Skin epidermis (tissue), 12 donors: Measurements from ENCODE around the gene GOLGA8B.
A peak's percentile ranks its signal among the peaks of the same experiment; 100 is the strongest.
"Not testable (repeated sequence)": the region's sequence is repeated elsewhere in the genome, so short reads cannot be mapped to it uniquely, and the experiment has no call there.

Experiments
- H3K27ac ChIP-seq, 21 experiments: fragments of 200-600 bp; sonication (generic) in 11 of 21; one replicate each; pipeline ENCODE4 v1.5.0; 2020; ENCODE audit warnings: mild to moderate bottlenecking in 3 of 21, inconsistent platforms in 2 of 21, moderate library complexity in 2 of 21
- H3K4me3 ChIP-seq, 7 experiments: fragments of 200-600 bp; sonication (generic) in 2 of 7; one replicate each; pipeline ENCODE4 v1.5.0; 2020; ENCODE audit warnings: inconsistent platforms in 2 of 7, mild to moderate bottlenecking in 2 of 7, moderate library complexity in 1 of 7

The GOLGA8B gene, protein sequence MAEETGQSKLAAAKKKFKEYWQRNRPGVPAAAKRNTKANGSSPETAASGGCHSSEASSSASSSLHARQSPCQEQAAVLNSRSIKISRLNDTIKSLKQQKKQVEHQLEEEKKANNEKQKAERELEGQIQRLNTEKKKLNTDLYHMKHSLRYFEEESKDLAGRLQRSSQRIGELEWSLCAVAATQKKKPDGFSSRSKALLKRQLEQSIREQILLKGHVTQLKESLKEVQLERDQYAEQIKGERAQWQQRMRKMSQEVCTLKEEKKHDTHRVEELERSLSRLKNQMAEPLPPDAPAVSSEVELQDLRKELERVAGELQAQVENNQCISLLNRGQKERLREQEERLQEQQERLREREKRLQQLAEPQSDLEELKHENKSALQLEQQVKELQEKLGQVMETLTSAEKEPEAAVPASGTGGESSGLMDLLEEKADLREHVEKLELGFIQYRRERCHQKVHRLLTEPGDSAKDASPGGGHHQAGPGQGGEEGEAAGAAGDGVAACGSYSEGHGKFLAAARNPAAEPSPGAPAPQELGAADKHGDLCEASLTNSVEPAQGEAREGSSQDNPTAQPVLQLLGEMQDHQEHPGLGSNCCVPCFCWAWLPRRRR

DNA sequence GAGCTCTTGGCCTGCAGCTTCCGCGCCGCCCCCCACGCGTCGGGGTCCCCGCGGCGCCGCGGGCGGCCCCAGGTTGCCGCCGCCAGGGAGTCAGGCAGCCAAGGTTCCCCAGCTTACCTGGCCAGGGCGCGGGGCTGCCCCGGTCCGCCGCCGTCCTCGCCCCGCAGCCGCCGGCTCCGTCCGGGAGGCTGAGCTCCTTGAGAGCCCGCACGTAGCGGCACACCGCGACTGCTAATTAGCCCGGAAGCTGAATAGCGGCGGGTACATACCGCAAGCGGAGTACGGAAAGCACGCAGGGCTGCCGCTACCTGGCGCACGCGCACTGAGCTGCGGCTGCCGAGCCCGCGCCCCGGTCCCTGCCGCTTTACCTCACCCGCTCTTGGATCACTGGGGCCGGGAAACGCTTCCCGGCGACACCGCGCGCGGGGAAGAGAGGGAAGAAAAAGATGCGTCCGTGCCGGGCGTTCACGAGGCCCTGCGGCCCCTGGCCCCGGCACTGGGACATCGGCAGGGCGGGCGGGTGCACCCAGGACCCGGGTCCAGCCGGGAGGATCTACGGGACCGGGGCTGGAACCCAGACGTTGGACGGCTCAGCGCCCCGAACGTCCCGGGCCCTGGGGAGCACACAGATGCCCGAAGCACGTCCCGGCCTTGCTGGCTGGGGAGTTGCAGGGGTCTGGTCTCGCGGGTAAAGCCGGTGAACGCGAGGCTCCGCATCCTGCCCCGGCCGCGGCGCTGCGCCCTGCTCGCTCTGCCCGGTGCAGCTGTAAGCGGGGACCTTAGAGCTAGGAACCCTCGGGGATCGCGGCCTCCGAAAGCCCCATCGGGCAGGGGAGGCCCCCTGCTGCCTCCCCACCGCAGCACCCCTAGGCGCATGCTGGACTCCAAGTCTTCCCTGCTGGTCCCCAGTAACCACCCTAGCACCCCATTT is at the start of gene GOLGA8B:
Gene GOLGA8B (minus strand): TSS at position 253 of the 931 bp plus-strand sequence. CDS start 47,739 bp downstream, outside the sequence.
- Histone ChIP-seq H3K4me3 (peak within 1 kb of the TSS; percentile 68 to 88 (median 77)), H3K27ac (peak within 1 kb of the TSS in 17 of 21 experiments; percentile 7 to 68 (median 56))

GRCh38 chr15:34633165-34633564 is 49.7 kb upstream of the GOLGA8B start:
- H3K4me3 ChIP-seq, H3K27ac ChIP-seq: not testable (repeated sequence)

DNA sequence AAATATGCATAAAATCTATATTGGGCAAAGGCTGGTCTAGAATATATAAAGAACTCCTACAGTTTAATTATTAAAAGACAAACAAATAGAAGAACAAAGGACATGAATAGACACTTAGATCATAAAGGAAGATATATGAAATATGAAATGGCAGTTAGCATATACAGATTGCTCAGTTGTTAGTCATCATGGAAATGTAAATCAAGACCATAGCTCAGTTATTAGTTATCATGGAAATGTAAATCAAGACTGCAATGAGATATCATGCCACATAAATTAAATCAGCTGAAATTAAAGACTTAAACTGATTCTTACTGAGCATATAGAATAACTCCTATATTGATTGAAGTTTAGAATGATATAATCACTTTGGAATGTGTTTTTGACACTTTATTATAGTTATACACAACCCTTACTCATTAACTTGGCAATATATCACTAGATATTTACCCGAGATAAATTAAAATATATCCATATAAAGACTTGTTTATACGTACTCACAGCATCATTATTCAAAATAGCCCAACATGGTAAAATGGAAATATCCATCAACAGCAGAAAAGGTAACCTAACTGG is 45.2 kb upstream of the GOLGA8B start:
- no peak overlapping the region for H3K4me3 ChIP-seq

GRCh38 chr15:34625007-34625406 is 41.6 kb upstream of the GOLGA8B start:
- no peak overlapping the region for H3K4me3 ChIP-seq
- H3K27ac ChIP-seq: no peak overlapping the region

More for the DNA sequence above, 45.2 kb upstream of the GOLGA8B start:
- H3K27ac ChIP-seq: no peak overlapping the region

- H3K4me3 ChIP-seq: no peak overlapping the region
- H3K27ac ChIP-seq: no peak overlapping the region
Observed at GRCh38 chr15:34621675-34622074, 38.2 kb upstream of the GOLGA8B start.

GRCh38 chr15:34620814-34621213 is 37.4 kb upstream of the GOLGA8B start:
- Histone ChIP-seq H3K4me3 (no peak overlapping the region), H3K27ac (no peak overlapping the region)

DNA sequence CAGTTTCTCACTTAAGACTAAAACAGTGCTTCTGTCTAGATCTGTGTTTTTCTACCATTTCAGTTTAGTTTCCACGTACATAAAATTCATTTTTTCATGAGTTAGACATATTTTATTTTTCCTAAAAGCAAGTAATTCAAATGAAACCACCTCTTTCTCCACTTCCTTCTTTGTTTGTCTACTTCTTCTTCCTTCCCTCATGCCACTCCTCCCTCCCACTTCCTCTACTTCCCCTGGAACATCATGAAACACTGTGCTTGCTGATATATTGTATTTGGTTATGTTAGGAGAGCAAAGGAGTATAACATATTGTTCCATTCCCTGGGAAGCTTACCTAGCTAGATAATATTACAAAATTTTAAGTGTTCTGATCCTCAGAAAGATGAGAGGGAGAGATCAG is 36.7 kb upstream of the GOLGA8B start:
- H3K4me3 ChIP-seq: no peak overlapping the region
- H3K27ac ChIP-seq: no peak overlapping the region

- H3K4me3 ChIP-seq: no peak overlapping the region
- no peak overlapping the region for H3K27ac ChIP-seq
Observed at GRCh38 chr15:34619151-34619550, 35.7 kb upstream of the GOLGA8B start.

DNA sequence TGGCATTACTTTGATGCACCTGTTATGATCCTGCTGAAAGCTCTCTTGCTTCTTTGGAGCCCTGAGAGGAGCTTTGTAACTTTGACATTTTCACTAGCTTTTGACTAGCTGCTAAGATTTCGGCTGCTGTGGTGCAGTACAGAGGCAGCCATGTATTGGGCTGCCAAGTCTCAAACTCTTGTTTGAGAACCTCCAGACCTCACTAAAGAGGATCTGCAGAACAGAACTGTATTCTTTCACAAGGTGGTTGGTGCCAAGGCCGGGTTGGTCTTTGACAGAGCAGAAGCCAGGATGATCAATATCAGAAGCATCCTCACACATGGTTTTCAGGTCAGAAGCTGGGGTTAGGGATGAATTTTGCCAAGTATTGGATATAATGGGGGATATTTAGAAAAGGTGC is 34.6 kb upstream of the GOLGA8B start:
- Histone ChIP-seq H3K4me3 (no peak overlapping the region), H3K27ac (no peak overlapping the region)

DNA sequence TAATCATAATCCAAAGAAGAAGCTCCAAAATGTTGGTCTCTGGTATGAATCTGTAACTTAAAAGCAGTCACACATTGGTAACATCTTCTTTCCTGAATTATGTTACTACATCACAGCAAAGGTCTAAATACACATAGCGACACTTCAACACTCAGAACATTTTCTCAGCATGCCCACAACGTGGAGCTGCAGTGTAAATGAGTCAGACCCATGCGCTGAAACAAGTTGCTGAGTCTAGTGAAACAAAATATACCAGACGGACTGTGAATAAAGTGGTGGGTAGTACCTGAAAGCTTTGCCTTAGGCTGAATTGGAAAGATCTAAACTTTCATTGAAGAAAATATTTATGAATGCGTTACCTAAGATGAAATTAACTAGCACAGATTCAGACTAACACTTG is 33.2 kb upstream of the GOLGA8B start:
- Histone ChIP-seq H3K27ac (no peak overlapping the region), H3K4me3 (no peak overlapping the region)

DNA sequence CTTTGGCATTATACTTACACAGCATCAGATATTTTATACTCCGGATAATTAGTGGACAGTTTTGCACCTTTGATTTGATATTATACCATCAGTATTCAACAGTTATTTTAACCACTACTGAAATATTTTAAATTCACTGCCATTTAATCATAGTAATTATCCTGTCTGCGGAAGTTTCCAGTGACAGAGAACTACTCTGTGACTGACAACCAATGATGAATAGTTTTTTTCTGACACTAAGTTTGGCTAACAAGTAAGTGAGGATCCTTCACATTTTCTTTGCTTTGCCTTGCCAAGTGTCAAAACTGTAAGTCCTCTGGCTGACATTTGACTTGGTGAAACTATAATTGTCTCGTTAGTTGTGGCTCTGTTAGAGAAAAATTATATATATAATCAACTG is 30.5 kb upstream of the GOLGA8B start:
- H3K27ac ChIP-seq: no peak overlapping the region

DNA sequence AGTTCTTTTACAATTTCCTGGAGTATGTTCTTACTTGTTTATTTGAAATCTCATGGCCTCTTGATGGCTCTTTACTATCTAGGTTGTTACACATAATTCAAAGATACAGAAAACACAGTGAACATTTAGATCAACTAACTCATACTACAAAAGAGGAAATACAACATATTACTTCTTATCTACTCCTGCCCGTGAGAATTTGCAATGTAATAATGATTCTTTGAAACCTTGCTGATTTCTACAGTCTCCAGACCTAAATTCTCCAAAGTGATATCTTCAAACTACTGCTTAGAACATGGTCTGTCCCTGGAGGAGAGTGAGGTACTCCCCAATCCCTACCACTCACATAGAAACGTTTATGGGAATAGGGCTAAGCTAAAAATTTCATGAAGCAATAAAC is 29.9 kb upstream of the GOLGA8B start:
- H3K4me3 ChIP-seq: no peak overlapping the region

More for the DNA sequence above, 30.5 kb upstream of the GOLGA8B start:
- no peak overlapping the region for H3K4me3 ChIP-seq

GRCh38 chr15:34610354-34610753 is 26.9 kb upstream of the GOLGA8B start:
- no peak overlapping the region for H3K27ac ChIP-seq
- no peak overlapping the region for H3K4me3 ChIP-seq

More for the DNA sequence above, 29.9 kb upstream of the GOLGA8B start:
- H3K27ac ChIP-seq: no peak overlapping the region

GRCh38 chr15:34609102-34610057 is 25.9 kb upstream of the GOLGA8B start:
- no peak overlapping the region for H3K27ac ChIP-seq
- H3K4me3 ChIP-seq: no peak overlapping the region

- H3K4me3 ChIP-seq: no peak overlapping the region
- H3K27ac ChIP-seq: no peak overlapping the region
Observed at GRCh38 chr15:34608517-34608916, 25.1 kb upstream of the GOLGA8B start.

GRCh38 chr15:34607832-34608231 is 24.4 kb upstream of the GOLGA8B start:
- Histone ChIP-seq H3K27ac (no peak overlapping the region), H3K4me3 (no peak overlapping the region)

DNA sequence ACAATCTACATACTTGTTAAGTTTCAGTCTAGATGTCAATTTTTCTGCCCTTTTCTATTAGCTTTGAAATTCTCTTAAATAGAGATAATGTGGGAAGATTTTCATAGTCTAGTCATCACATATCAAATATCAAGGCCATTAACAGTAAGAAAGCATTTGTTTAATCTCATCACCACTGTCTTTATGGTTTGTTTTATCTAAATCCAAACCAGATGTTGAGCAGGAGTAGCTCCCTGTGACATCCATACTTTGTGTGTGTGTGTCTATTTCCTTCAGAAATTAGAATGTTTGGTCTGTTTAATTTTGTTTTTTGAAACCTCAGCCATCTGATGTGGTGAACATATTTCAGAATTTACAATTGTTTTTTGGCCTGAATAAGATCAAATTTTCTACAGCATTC is 23.1 kb upstream of the GOLGA8B start:
- no peak overlapping the region for H3K4me3 ChIP-seq
- no peak overlapping the region for H3K27ac ChIP-seq

DNA sequence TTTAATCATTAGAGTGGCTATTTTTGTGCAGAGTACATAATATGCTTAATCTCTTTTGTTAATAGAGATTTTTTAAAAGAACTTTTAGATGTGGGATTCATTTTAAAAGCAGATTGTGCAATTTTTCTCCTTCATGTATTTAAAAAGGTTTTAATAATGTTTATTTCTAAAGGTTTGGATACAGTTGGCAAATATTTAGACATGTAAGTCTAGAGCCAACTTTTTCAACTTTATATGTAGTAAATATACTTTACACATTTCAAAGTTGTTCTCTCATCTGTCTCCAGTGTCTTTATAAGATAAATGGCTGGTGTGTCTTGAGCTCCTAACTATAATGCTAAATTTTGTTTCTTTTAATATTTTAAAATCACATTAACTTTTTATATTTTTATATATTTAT is 22.7 kb upstream of the GOLGA8B start:
- no peak overlapping the region for H3K4me3 ChIP-seq
- no peak overlapping the region for H3K27ac ChIP-seq

DNA sequence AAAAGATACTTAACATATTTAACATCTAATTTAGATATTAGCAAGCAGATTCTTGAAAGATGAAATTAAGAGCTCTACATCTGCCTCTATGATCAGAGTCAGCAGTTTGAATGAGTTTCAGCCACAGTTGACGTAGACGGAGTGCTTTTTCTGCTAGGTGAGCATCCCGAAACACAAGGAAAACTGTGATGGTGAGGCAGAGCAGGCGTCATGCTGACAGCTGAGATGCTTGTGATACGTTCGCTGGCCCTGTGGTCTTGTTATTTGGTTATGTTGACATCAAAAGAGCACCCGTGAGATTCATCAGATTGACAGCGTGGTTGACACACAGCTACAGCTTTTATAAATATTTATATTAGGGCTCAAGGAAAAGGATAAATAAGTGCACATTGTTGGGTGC is 19.6 kb upstream of the GOLGA8B start:
- Histone ChIP-seq H3K4me3 (no peak overlapping the region), H3K27ac (no peak overlapping the region)
